NCI-H2196 treated with DMSO at 0.1 percent for 48 hours (cell line): ENCODE data around the gene DNAH8.

Source experiments
- DNase-seq: peaks from one replicate; lab custom pipeline; 2025; ENCODE audit not compliant: unreplicated experiment; lab: John Stamatoyannopoulos, UW

DNAH8 gene

DNA sequence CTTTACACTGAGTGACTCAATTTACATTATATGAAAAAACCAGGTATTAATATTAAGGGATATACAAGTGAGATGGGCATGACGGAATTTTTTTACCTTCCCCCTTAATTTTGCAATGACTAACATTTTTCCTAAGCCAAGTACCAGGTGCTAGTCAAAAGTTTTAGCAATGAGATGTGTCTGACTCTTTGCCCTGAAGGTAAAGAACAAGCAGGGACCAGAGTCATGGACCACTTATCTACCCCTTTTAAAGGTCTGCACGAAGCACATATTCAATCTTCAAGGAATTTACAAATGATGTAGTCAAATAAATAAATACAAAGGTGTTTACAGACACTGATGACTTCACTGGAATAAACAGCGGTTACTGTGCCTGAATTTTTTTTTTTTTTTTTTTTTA lies 13.6 kb upstream of the DNAH8 start:
- DNase-seq = no peak

DNA sequence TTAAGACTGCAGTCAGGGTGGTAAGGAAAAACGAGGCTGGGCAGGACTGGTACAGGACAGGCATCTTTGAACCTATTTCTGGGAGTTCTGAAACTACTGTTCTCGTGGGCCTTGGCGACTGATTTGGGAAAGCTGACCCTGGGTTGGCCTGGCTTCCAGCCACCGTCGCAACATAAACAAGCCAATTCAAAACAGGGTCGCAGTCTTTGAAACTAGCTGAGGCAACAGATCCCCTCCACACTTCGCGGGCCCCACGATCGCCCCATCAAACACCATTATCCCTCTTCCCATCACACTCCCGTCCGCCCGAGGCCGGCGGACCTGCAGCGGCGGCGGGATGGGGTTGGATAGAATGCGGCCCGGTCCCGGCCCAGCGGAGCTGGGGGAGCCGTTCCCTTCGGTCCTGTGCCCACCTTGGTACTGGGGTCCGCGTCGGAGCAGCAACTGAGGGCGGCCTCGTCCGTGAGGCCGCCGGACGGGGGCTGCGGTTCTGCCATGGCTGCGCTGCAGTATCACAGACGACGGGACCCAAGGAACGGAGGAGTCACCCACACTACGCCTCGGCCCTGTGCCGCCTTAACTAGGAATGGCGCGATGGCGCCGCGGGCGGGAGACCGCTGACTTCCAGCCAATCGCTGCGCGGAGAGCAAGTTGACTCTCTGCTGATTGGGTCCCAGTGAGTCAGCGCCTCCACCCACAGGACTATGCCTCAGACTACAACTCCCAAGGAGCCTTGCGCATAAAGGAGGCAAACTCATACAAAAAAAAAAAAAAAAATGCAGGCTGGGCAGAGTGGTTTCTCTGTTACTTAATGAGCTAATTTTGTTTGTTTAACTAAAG lies 12.3 kb upstream of the DNAH8 start, which contains the start of gene GLO1:
Gene GLO1 (minus strand): TSS at position 588 of the 840 bp plus-strand sequence. CDS start 91 bp downstream, at position 497.
- peak; percentile 96 for DNase-seq

DNA sequence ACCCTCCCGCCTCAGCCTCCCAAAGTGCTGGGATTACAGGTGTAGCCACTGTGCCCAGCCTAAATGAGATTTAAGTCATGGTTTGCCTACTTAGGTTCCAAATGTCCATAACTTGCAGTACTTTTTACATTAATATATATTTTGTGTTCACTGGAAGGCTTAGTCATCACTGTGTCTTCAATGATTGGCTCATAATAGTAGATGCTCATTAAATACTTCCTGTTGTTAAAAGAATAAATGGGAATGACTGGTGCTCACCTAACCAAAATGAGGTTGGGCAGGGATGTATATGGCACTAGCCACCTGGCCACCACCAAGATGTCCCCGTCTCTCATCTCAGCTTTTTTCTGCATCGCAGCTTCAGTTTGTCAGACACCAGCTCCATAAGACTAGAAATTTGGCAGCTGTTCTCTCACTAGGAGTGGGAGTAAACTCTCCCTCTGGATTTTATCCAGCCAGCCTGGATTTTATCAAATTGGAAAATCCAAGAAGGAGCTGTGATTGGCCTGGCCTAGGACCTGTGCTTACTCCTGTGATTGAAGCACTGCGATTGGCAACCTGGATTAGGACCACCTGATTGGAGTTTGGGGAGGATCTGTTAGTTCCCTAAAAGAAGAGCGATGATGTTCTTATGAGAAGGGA lies 11.0 kb upstream of the DNAH8 start:
- DNase-seq = no peak

- DNase-seq = no peak
These were observed 9.2 kb upstream of the DNAH8 start for GRCh38 chr6:38705924-38706323.

- no peak for DNase-seq
These were observed 6.6 kb upstream of the DNAH8 start for GRCh38 chr6:38708496-38708895.

- DNase-seq = no peak
These were observed 1.3 kb upstream of the DNAH8 start for GRCh38 chr6:38713812-38714211.

DNA sequence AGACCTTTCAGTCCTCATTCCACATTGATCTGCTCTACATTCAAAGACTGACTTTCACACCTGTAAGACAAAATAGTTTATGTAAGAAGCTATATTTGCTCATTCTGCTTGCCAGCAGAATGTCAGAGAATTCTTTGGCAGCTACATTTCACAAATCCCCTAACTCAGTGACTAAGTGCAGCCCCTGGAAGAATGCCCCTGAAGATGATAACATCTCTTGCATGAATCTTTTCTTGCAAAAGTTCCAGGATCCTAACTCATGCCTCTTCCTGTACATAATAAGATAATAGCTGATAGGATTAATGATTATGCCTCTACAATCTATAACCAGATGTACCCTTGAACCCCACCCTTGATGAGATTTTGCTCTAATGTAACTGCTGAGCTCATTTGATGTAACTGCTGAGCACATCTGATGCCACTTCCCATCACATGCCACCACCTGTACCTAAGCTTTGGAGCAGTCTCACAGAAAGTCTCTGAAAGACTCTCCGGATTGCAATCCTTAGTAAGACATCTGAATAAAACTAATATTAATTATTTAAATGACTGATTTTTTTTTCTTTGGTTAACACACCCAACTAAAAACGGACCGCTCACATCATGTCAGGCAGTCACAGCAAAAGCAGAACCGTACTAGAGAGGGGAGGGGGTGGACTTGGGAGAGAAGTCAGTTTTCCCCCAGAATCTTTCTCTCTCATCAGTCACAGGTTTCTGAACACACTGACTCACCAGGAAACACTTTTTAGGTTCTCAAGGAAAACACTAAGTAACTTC lies 684 bp upstream of the DNAH8 start:
- DNase-seq = no peak

DNA sequence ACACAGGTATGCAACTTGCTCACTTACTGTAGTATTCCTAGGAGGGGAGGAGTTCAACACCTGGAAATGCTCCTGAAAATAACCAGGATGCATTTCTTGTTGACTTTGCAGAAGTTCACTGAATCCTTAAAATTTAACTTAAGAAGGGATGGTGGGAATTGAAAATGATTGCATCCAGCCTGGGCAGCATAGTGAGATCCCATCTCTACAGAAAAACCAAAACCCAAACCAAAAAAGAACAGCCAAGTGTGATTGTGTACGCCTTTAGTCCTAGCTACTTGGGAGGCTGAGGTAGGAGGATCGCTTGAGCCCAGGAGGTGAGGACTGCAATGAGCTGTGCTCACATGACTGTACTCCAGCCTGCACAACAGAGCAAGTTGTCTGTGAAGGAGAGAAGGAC lies 1.7 kb downstream of the DNAH8 start:
- no peak for DNase-seq

GRCh38 chr6:38719358-38719757 lies 4.2 kb downstream of the DNAH8 start:
- no peak for DNase-seq

GRCh38 chr6:38720295-38720694 lies 5.2 kb downstream of the DNAH8 start:
- no peak for DNase-seq

GRCh38 chr6:38722038-38722437 lies 6.9 kb downstream of the DNAH8 start:
- DNase-seq = no peak

- no peak for DNase-seq
These were observed 7.7 kb downstream of the DNAH8 start for GRCh38 chr6:38722727-38723334.

GRCh38 chr6:38723783-38724182 lies 8.7 kb downstream of the DNAH8 start:
- DNase-seq = no peak

DNA sequence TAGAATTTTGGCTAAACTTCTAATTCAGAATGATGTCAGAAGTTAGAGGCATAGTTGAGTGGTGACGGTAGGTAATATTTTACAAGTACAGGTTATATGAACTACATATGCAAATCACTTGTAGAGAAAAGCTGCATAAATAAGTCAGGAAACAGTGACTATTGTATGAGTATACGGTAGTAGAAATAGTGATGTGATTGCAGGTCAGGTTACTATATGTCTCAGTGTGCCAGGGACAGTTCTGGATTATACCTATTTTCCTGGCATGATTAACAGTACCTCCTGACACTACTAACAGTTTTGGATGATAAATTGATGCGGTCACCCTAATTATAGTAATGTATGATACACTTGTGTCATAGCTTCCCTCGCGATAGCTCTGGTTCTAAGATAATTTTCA lies 9.2 kb downstream of the DNAH8 start:
- DNase-seq = no peak

DNA sequence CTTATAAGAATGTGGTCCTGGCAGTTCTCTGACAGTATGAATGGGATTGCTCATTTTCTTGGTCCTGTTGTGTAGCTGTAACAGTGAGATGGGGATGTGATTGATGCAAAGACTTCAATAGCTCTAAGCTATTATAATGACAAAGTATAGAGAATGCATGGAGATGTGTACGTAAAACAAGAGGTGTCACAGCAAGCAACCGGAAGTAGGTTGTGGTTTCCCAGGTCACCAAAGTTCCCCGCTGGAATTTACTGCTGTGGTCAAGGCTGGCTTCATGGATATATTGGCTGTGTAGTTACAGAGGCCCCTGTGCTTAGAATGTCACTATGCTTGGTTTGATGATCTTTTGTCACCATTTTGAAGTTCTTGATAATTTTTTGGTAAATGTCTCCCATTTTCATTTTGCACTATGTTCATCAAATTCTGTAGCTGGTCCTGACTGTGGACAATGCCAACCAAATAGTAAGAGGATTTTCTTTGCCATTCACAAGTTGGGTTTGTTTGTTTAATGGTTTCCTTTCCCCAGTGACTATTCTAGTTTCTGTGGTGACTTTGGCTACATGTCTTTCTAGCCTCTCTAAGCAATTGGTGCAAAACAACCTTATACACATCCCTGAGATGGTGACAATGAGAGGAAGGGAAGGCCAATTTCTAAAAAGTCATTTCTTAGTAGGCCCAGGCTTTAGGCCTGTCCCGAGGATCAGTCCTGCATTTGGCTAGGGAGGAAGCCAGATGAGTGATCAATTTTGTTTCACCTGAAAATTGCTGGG lies 10.5 kb downstream of the DNAH8 start:
- no peak for DNase-seq

DNA sequence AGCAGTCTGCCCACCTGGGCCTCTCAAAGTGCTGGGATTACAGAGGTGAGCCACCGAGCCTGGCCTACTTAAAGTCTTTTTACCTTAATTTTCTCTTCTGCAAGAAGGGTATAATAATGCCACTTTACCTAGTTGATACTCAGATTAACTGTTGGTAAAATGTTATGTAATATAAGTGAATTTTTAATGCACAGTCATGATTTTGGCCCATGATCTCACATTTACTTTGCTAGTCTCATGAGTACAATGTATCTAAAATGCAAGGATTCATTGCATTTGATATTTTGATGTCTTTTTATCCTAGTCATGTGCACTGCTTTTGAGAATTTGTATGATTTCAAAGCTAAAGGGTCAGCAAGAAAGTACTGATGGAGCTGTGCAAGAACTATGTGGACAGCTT lies 13.1 kb downstream of the DNAH8 start:
- DNase-seq = no peak

GRCh38 chr6:38730140-38730862 lies 15.2 kb downstream of the DNAH8 start:
- DNase-seq = no peak

DNA sequence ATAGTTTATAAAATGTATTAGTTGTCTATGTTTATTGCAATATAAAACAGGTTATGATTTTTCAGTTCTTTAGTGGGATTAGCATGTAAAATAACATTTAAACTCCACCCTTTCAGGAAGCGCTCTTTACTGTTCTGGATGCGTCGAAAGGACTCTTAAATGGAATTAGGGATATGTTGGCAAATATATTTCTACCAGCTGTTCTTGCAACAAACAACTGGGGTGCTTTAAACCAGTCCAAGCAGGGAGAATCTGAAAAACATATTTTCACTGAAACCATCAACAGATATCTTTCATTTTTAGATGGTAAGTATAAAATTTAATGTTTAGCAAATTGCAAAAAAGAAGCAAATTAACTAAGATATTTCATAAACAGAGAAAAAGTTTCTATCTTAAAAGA lies 21.8 kb downstream of the DNAH8 start:
- DNase-seq = no peak

DNA sequence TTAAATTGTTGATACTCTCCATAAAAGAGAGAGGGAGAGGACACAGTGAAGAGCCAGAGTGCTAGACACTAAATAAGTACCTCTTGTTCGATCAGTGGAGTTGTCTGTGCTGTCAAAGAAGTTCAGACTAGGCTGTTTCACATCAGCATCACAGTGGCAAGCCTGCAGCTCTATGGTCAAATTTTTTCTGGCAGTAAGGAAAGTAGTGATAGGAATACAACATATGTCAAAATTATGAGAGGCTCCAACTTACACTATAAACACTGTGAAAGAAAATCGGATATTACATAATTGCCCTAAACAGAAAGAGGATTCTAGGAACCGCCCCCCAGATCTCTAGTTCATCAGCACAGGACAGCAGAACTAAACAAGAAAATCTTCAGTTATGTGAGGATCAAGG lies 23.1 kb downstream of the DNAH8 start:
- DNase-seq = no peak

DNA sequence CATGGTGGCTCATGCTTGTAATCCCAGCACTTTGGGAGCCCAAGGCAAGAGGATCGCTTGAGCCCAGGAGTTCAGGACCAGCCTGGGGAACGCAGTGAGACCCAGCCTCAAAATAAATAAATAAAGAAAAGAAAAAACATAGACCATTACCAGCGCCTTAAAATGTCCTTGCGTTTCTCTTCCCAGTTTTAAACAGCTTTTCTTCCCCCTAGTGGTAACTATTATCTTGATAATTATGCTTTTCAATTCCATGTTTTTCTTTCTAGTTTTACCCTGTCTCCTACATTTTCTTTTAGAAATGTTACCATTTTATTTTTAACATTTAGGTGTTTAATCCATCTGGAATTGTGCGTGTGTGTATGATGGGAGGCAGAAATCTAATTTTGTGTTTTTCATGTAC lies 24.4 kb downstream of the DNAH8 start:
- no peak for DNase-seq
